SK-N-SH (cell line): ENCODE data around the gene CLIC6.
A peak's percentile ranks its signal among the peaks of the same experiment; 100 is the strongest.

Experiments
- GABPA ChIP-seq: IDR thresholded peaks from 2 replicates; pipeline ENCODE4 v1.4.0; 2012; ENCODE audit warnings: low read depth, mild to moderate bottlenecking
- RCOR1 ChIP-seq: fragments of 150-350 bp; IDR thresholded peaks from 2 replicates; pipeline ENCODE4 v1.6.1; 2017; ENCODE audit warnings: antibody characterized with exemption, low read length
- TF ChIP-seq, protein P1 (sequence below): fragments of 200-600 bp; sonication (generic); IDR thresholded peaks from 2 replicates; pipeline ENCODE4 v1.6.1; 2017; ENCODE audit warnings: antibody characterized with exemption, mild to moderate bottlenecking, moderate library complexity
- TF ChIP-seq, protein P2 (sequence below): IDR thresholded peaks from 2 replicates; pipeline ENCODE4 v1.4.0; 2012; ENCODE audit warnings: low read depth

DNA sequence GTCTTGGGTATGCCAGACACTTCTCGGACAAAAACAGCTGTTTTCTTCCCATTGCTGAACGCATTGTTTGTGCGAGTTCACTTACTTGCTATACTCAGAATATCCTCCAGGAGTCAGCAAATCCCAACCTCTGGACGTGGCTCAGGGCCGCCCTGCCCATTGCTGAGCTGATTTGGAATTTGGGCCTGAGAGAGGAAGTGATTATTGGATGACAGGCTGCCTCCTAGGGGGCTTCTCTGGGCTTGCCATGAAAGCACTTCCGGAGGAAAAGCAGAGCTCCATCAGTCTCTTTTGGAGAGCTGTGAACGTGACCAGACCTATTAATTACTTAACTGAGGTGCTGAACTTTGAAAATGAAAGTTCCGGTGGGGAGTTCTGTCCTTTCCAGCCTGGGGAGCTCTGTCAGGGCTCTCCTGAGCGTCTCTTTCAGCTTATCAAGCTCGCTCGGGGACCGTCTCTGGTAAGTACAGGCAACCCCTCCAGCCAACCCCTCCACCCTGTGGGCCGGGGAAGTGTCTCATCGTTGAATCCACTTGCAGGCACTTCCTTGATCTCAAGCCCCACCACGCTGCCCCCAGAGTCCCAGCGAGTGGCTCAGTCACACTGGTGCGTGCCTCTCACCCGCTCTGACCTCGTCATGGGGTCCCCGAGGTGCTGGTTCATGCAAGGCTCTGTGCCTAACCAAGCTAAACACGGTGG is 76.9 kb downstream of the CLIC6 start:
- TF ChIP-seq, protein P1, sequence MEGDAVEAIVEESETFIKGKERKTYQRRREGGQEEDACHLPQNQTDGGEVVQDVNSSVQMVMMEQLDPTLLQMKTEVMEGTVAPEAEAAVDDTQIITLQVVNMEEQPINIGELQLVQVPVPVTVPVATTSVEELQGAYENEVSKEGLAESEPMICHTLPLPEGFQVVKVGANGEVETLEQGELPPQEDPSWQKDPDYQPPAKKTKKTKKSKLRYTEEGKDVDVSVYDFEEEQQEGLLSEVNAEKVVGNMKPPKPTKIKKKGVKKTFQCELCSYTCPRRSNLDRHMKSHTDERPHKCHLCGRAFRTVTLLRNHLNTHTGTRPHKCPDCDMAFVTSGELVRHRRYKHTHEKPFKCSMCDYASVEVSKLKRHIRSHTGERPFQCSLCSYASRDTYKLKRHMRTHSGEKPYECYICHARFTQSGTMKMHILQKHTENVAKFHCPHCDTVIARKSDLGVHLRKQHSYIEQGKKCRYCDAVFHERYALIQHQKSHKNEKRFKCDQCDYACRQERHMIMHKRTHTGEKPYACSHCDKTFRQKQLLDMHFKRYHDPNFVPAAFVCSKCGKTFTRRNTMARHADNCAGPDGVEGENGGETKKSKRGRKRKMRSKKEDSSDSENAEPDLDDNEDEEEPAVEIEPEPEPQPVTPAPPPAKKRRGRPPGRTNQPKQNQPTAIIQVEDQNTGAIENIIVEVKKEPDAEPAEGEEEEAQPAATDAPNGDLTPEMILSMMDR: peak; percentile 91
- TF ChIP-seq GABPA (peak; percentile 58; the same call in 1 of the 2 replicates), RCOR1 (no peak)
- TF ChIP-seq, protein P2, sequence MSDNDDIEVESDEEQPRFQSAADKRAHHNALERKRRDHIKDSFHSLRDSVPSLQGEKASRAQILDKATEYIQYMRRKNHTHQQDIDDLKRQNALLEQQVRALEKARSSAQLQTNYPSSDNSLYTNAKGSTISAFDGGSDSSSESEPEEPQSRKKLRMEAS: no peak
